NCI-H510A (cell line): ENCODE data around the gene POLE.

Experiments
- DNase-seq: peaks from one replicate; lab custom pipeline; 2025; lab: John Stamatoyannopoulos, UW

Gene POLE

DNA sequence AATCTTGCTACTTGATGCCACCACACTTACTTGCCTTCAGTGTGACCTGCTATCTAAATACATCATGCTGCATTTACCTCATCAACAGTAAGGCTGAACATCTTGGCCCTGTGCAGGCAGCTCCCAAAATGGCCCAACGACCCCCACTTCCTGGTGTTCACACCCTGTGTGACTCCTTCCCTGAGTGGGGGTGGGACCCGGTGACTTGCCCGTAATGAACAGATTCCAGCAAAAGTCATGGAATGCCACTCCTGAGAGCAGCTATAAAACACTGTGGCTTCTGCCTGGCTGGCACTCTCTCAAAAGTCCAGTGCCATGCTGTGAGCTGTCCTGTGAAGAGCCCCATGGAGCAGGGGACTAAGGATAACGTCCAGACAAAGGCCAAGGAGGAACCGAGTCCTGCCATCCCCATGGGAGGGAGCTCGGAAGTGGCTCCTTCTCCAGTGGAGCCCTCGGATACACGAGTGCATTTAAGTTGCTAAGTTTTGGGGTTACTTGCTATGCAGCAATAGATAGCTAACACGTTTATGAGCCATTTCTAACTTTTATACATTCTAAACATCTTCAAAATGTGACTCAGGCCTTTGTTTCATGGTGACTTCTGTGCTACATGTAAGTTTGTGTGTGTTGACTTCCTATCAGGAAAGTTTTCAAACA is 35.6 kb downstream of the POLE start:
- DNase-seq, result no peak

DNA sequence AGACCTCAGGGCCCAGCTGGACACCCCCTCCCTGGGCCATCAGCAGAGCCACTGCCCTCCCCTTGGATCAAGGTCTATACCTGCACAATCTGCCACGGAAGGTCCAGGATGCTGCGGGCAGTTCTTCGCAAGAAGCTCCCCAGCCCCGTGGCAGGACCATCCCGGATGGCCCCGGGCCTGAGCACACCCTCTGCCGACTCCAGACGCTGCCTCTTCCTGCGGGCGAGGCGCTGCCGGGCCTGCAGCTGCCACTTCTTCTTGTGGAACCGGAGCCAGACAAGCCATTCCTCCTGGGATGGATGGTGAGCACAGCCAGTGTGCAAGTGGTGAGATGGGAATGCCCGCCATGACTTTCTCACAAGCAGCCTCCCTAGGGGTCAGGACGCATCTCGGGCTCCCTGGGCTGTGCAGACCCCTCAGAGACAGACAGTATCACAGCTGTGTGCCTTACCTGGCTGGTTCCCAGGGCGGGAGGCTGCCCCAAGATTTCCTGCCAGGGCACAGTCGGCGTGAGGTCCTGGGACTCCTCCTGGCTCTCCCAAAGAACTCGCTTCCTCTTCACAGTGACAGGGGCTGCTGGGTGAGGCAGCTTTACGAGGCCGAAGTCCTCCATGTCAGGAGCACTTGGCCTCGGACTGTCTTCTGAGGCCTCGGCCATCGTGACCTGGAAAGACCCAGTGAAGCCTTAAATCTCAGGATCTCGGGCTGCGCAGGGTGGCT is 37.8 kb downstream of the POLE start:
- no peak for DNase-seq

DNA sequence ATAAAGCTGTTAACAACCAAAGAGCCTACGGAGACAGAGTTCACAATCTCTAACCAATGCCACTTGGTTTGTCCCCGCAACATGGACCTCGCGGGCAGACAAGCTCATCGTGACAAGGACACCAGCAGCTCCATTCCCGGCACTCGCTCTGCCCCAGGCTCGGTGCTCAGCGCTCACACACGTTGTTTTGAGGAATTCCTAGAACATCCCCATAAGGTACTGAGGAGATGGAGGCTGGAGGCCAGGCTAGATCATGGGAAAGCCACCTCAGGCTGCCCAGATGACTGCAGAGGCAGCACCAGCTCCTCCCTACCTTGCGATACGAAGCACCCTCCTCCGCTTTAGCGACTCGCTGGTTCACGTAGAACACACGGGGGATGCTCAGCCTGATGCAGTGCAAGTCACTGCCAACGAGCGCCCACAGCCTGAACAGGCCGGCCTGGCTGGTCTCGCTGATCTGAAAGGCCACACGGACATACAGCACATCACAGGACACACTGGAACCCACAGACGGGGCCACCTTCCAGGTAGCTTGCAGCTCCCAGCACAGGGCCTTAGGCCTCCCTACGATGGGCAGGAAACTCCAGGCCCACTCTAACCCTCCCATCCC is 38.4 kb downstream of the POLE start:
- no peak for DNase-seq

DNA sequence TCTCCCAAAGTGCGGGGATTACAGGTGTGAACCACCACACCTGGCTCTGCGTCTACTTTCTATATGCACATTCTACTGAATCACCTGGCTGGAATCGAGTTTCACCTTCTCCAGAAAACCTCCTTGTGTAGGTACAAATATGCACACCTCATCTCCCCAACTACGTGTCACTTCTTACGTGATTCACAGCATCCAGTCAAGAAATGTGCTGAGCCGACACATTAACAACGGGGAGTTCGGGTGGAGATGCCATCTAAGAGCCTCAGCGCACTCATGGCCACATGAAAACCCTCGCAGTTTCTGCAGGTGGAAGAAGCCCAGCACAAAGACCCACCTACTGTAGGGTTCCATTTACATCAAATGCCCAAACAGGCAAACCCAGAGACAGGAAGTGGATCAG is 39.3 kb downstream of the POLE start:
- DNase-seq, result no peak

DNA sequence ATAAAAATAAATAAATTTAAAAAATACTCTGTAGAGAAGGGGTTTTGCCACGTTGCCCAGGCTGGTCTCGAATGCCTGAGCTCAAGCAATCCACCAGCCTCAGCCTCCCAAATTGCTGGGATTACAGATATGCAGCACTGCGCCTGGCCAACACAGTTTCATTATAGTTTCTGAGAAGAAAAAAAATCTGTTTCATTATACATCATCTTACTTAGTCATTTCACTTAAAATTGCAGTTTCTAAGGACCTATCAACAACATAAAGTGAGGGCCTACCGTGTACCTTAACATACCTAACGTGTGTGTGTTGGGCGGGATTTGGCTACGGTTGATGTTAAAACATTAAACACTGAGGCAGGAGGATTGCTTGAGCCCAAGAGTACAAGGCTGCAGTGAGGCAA is 40.3 kb downstream of the POLE start:
- no peak for DNase-seq

DNA sequence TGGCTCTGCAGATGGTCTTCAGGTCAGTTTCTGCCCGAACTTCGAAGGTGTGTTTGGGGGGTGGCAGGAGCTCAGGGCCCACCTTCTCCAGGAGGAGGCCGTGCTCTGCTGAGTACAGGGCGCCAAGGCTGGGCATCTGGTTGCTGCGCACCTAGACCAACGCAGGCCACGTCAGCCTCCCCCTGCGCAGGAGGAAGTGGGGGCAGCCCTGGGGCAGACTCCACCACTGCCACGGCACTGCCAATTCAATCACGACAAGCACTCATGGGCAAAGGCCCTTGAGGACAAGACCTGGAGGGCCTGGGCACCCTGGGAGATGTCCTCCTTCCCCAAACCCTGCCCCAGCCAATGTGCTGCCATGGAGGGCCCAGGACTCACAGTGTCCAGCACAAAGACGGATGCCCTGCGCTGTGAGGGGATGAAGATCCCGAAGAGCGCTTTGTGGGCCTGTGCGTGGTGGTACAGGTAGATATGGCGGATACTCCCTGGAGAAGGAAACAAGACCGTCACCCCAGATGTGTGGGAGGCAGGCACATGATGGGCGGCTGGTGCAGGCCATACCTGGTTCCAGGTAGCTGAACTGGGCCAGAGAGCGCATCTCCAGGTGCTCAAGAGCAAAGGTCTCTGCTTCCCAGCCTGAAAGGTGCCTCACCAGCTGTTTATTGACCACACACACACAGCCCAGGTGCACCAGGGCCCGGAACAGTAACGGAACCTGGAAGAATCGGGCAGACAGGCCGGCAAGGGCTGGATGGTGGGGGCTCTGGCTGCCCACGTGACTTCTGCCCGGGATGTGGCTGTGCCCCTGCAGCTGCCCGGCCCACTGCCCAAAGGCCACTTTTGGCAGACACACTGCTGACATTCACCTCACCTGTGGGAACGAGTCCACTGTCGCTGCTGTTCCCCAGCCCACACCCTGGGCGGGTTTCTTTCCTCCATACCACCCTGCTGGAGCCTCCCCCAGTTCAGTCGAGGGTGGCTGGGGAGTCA is 44.0 kb downstream of the POLE start:
- DNase-seq, result no peak

DNA sequence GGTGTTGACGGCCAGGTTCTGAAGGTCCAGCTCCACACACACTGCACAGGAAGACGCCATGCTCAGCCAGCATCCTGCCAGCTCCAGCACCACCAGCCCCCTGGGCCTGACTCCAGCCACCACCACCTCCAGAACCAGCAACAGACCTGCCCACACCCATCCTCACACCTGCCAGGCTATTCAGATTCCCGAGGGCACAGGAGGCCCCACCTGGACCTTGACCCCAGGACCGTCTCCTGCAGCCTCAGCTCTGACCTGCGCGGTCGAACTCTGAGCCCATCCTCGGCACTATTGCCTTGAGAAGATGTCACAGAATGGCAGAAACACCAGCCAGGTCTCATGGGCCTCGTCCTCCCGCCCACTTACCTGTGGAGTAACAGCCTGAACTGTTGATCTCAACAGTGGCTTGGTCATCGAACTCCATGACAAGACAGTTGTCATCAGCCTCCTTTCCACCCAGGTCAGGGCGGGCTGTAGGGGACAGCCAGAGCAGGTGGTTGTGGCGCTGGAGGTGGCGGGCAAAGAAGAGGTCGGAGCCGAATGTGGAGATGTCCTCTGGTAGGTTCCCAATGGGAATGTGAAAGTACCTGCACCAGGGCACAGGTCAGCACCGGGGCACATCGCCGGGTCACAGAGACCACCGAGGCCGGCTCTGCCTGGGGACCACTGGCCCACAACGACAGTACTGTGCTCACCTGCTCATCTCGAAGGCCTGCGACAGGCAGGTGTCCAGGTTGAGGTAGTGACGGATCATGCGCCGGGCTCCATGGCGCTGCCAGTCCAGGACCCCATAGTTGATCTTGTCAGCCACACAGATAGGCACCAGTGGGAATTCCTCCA is 45.1 kb downstream of the POLE start:
- no peak for DNase-seq

DNA sequence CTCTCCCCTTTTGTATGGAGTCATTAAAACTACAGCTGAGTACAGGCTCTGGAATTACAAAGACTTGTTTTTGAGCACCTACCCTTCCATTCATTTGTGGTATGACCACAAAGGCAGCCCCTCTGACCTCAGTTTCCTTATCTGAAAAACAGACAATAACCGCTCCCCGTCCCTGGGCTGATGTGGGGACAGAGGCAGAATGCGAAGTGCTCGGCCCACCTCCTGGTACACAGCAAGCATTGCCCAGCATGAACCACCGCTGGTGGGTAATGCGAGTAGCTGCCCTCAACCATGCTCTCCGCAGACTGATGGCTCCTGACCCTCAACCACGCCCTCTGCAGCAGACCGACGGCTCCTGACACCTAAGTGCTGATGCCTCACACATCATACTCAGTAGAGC is 46.2 kb downstream of the POLE start:
- no peak for DNase-seq

DNA sequence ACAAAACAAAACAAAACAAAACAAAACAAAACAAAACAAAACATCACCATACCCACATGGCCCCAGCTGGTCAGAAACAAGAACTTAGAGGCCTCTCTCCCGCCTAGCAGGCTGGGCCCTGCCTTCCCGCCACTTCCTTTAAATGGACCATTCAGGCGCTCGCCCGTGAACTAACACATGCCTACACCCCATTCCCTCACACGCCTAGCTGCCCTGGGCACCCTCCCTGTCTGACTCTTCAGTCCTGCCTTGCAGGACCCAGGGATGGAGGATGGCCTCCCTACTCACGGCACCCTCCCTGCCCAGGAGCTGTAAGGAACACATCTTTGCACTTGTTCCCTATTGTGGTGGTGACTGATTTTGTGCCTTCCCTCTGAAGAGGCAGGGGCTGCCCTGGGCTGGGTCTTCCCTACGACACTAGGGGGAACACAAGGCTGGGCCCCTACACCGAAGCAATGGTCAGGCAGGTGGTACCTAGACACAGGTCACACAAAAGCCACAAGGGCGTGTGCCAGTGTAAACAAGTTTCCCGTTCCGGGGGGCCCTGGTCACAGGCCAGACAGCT is 47.1 kb downstream of the POLE start:
- DNase-seq, result no peak

DNA sequence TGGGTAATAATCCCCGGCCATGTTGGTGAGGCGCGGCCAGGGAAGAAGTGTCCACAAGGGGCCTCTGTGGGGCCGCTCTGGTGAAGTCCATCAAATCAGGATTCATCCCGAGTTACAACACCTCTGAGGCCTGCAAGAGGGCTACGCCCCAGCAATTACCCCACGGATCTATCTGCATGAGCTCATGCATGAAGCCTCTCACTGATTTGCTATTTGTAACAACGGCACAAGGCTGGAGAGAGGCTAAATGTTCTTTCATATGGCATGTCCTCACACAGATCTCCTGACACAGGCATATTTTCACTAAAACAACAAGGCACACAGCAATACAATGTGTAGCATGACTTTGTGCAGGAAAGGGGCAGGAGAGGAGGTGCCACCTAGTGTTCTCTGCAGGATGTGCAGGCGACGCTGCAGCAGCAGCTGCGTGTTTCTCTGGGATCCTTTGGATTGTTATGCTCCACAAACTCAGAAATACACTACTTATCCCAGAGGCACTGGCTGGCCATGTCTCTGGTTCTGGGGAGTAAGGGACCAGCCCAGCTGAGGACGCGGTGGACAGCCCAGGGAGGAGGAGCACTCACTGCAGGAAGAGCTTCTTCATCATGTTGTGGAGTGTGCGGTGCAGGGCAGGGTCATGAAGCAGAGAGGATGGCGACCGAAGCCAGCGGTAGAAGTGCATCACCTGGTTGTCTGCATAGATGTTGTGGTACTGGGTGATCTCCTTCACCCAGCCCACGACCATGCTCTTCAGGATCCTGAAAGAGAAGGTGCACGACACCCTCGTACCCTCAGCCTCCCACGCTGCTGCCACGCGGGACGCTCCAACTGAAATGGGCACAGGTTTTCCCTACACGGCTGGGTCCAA is 48.4 kb downstream of the POLE start:
- no peak for DNase-seq

DNA sequence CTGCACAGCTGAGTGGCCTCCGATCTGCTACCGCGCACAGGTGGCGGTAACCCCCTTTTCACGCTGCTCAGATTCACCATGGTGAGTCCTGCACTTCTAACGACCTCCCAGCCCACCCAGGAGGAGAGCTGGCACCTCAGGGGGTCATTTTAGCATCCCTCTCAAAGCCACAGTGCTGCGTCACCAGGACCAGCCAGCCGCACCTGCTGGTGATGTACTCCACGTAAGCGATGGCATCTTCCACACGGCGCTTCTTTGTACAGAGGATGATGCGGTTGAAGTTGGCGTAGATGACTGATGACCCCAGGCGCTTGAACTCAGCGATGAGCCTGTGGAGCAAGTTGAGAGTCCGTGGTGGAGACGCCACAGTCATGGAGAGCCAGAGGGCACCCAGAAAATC is 49.3 kb downstream of the POLE start:
- no peak for DNase-seq

DNA sequence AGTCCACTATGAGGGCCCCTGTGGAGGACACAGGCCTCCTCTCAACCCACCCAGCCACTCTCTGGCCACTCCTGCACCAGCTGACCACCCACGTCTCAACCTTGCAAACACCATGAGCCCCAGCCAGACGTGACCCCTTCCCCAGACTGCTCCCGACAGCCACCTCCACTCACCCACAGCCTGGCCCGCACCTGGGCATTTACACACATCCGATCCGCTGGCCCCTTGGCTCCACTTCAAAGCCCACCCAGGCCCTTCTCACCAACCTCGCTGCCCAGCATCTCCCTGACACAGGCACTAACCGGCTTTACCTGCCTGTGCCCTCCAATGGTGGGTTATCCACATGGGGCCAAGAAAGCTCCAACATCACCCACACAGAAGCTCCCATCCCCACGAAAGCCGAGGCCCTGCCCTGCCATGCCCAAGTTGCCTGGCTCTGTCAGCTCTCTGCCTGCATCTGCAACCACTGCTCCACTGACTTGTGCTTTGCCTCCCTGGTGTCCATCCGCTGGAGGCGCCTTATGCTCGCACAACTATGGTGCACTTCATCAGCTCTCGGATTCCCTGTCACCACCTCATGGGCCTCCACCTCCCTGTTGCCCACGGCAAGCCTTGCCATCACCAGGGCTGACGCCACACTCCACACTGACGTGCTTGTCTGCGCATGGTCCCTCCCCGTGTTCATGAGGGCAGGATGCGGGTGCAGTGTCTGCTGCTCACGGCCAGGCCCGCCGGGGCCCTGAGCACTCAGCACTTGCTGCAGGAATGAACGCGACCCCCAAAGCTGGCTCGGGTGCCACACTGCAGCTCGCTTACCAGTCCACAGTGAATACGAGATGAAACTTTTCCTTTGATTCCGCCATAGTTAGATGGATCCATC is 51.8 kb downstream of the POLE start:
- no peak for DNase-seq

DNA sequence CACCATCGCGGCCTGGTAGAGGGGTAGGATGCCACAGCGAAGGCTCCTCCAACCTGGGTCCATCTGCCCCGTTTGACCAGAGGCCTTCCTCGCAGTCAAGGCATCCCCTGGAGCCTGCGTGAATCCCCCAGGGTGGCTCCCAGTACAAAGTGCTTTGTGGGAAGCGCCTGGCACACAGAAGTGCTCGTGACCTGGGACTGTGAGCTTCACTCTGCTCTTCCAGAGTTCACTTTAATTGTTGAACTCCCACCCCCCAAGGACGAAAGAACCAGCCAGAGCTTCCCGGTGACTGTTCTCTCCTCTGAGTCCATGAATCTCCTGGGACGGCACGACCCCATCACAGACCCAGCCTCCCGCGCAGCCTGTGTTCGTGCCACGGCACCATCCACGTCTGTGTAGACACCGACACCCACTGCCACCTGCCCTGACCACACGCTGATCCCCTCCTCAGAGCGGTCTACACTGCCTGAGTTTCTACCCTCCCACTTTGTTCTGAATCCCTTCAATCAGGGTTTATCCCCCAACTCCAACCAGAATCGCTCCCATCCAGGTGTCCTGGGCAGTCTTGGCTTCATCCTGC is 52.6 kb downstream of the POLE start:
- DNase-seq, result no peak

DNA sequence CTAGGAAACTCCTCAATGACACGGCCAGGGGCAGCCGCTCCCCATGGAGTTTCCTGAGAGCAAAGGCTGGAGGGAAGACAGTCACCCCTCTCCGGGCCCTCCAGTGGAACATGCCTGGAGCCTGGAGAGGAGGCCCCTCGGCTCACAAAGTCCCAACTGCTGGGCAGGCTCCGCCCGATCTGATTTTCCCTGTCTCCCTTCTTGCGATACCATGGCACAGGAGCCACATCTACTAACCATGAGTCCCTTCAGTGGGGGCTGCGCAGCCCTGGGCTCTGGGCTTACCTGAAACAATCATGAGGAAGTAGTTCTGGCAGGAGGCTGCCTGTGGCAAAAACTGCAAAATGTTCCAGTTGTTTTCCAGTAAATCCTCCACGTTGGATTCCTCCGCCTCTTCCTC is 53.2 kb downstream of the POLE start:
- DNase-seq, result no peak

DNA sequence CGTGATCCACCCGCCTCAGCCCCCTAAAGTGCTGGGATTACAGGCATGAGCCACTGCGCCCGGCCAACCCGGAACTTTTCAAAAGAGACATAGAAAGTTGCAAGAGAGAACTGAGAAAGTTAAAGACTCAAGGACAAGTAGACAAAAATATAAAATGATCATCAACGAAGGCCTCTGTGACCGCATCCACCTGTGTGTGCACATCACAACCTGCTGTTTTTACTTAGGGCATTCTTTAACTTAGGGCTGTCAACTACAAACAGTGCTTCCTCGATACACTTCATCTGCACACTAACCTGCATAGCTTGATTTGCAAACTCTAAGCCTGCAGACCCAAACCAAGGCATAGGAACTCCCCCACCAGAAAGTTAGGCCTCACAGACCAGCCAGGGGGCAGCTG is 53.7 kb downstream of the POLE start:
- DNase-seq, result no peak

DNA sequence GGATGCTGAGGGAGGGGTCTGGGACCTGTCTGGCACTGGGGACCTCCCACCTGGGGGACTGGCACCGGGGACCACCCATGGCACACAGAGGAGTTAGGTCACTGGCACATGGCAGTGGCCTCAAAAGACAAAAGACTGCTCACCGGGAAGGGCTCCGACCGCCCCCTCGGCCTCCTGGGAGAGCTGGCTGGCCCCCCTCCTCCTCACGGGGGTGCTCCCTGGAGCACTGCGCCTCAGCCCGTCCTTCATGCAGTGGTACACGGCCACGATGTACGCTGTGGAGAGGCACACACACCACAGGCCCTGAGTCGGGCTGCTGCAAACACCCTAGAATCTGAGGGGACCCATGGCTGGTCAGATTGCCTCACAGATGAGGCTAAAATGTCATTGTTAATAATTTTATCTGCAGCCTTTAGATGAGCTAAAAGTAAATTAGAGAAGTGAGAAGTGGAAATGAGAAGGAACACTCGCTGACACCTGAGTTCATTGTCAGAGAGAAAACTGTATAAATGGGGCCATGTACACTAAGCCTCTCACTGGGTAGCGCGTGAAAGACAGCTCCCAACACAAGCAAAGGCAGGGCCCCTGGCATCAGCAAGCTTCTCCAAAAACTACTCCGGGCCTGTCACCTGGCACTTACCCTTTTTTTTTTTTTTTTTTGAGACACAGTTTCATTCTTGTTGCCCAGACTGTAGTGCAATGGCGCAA is 54.5 kb downstream of the POLE start:
- DNase-seq, result no peak

DNA sequence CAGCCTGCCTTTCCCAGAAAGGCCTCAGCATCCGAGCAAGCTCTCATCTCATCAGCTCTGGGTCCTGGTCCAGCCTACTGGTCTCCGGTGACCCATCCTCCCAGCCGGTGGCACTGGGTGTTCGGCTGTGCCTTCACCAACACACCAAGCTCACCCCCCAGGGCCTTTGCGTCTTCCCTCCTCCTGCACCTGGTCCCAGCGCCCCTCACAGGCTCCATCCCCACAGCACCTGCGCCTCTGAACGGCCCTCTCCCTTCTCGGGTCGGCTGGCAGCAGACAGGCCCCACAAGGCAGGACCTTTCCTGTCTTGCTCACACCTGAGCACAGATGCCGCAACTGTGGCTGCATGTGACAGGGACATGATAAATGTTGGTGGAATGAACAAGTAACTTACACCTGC is 55.5 kb downstream of the POLE start:
- DNase-seq, result no peak

DNA sequence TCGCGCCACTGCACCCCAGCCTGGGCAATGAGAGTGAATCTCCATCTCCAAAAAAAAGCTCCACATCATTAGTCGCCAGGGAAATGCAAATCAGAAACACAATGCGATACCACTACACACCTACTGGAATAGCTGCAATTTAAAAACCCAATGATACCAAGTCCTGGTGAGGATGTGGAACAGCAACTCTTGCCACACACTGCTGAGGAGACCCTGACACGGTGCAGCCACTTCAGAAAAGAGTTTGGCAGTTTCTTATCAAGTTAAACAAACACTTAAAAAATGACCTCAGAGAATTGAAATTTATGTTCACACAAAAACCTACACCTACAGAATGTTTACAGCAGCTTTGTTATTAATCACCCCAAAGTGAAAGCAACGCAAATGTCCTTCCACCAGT is 56.5 kb downstream of the POLE start:
- no peak for DNase-seq
